SU-DHL-6 (cell line): ENCODE results near the gene COG5.

Experiments used
- H2AFZ ChIP-seq: fragments of 200-600 bp; sonication (generic); 2 replicates; pipeline ENCODE4 v1.6.1; 2014; ENCODE audit warnings: low read depth, mild to moderate bottlenecking, moderate library complexity, mixed read lengths, antibody characterized with exemption, low read length; ENCODE audit not compliant: severe bottlenecking
- H3F3A ChIP-seq: fragments of 200-600 bp; shearing (Covaris generic); 2 replicates; pipeline ENCODE4 v1.6.0; 2016; ENCODE audit warnings: antibody characterized with exemption, mild to moderate bottlenecking; ENCODE audit not compliant: insufficient read depth
- H3K27ac ChIP-seq: fragments of 200-600 bp; sonication (generic); 2 replicates; pipeline ENCODE4 v1.5.1; 2016; ENCODE audit warnings: low read depth, mild to moderate bottlenecking, low read length, moderate library complexity, mixed read lengths
- H3K27me3 ChIP-seq: fragments of 200-600 bp; sonication (generic), shearing (Covaris generic); 2 replicates; pipeline ENCODE4 v1.6.0; 2014; ENCODE audit warnings: mild to moderate bottlenecking, low read length
- H3K36me3 ChIP-seq: fragments of 200-600 bp; sonication (generic); 2 replicates; pipeline ENCODE4 v1.6.1; 2014; ENCODE audit warnings: mild to moderate bottlenecking, low read length, mixed read lengths
- H3K4me2 ChIP-seq: fragments of 300-600, 200-600 bp; shearing (Covaris generic), sonication (generic); 2 replicates; pipeline ENCODE4 v1.6.0; 2014; ENCODE audit warnings: low read length, low read depth, mild to moderate bottlenecking; ENCODE audit not compliant: poor library complexity, severe bottlenecking
- H3K4me3 ChIP-seq: fragments of 200-600 bp; sonication (generic); 2 replicates; pipeline ENCODE4 v1.5.1; 2014; ENCODE audit warnings: antibody characterized with exemption, low read length, mild to moderate bottlenecking, mixed read lengths; ENCODE audit not compliant: insufficient read depth, poor library complexity, severe bottlenecking
- H3K79me2 ChIP-seq: fragments of 200-600 bp; sonication (generic); 2 replicates; pipeline ENCODE4 v1.6.1; 2014; ENCODE audit warnings: mild to moderate bottlenecking, low read length, moderate library complexity; ENCODE audit not compliant: insufficient read depth
- H3K9ac ChIP-seq: fragments of 200-600 bp; sonication (generic); 2 replicates; pipeline ENCODE4 v1.7.0; 2014; ENCODE audit warnings: mild to moderate bottlenecking, low read length
- H3K9me2 ChIP-seq: fragments of 200-600 bp; sonication (generic); replicated peaks from 2 replicates; pipeline ENCODE4 v1.6.1; 2014; ENCODE audit warnings: low read length; ENCODE audit not compliant: insufficient read depth
- H3K9me3 ChIP-seq: fragments of 200-600 bp; sonication (generic); 2 replicates; pipeline ENCODE4 v1.6.1; 2014; ENCODE audit warnings: low read length, mixed read lengths; ENCODE audit not compliant: insufficient read depth
- H4K20me1 ChIP-seq: fragments of 200-600 bp; sonication (generic); 2 replicates; pipeline ENCODE4 v1.6.1; 2014; ENCODE audit warnings: low read depth, mild to moderate bottlenecking, antibody characterized with exemption, low read length, moderate library complexity, mixed read lengths
- EZH2phosphoT487 ChIP-seq: fragments of 200-600 bp; sonication (generic), shearing (Covaris generic); conservative IDR thresholded peaks from 2 replicates; pipeline ENCODE4 v1.6.1; 2018; ENCODE audit warnings: mild to moderate bottlenecking, antibody characterized with exemption, low read length, moderate library complexity, mixed read lengths
- TF ChIP-seq, protein P1 (sequence below): fragments of 200-600 bp; sonication (generic); IDR thresholded peaks from one replicate; pipeline ENCODE4 v1.5.1; 2017; ENCODE audit warnings: antibody characterized with exemption, mild to moderate bottlenecking, low read length, moderate library complexity; ENCODE audit not compliant: insufficient read depth, poor library complexity, severe bottlenecking

The COG5 gene

DNA sequence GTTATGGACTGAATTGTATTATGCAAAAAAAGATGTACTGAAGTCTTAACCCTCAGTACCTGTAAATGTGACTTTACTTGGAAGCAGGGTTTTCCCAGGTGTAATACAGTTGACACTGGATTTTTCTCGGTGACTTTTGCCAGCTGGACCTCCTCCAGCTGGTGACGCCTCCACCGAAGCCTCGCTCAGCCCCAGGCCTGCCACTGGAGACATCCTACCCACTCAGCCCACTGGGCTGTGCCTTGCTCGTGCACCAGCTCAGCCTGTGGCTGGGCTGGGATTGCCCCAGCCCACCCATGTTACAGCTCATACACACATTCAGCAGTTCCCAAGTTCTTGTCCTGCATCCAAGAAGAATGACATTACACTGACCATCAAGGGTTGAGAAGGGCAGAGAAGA lies 136.3 kb downstream of the COG5 start:
- H3F3A ChIP-seq: no peaks in the 10 kb centered on the region
- H4K20me1 ChIP-seq: no peaks in the 10 kb centered on the region
- no peaks in the 10 kb centered on the region for H3K9me2 ChIP-seq
- H3K4me2 ChIP-seq: no peak overlapping the region
- peaks cover 11% of the 10 kb centered on the region; the same call in 1 of the 2 replicates for H3K9me3 ChIP-seq
- H3K27ac ChIP-seq: no peak overlapping the region
- H3K9ac ChIP-seq: no peak overlapping the region
- TF ChIP-seq, protein P1, sequence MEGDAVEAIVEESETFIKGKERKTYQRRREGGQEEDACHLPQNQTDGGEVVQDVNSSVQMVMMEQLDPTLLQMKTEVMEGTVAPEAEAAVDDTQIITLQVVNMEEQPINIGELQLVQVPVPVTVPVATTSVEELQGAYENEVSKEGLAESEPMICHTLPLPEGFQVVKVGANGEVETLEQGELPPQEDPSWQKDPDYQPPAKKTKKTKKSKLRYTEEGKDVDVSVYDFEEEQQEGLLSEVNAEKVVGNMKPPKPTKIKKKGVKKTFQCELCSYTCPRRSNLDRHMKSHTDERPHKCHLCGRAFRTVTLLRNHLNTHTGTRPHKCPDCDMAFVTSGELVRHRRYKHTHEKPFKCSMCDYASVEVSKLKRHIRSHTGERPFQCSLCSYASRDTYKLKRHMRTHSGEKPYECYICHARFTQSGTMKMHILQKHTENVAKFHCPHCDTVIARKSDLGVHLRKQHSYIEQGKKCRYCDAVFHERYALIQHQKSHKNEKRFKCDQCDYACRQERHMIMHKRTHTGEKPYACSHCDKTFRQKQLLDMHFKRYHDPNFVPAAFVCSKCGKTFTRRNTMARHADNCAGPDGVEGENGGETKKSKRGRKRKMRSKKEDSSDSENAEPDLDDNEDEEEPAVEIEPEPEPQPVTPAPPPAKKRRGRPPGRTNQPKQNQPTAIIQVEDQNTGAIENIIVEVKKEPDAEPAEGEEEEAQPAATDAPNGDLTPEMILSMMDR: no peak
- TF ChIP-seq EZH2phosphoT487: no peak
- peaks cover 11% of the 10 kb centered on the region; the same call in 1 of the 2 replicates for H3K36me3 ChIP-seq
- H2AFZ ChIP-seq: no peak overlapping the region
- H3K79me2 ChIP-seq: no peaks in the 10 kb centered on the region
- no peak overlapping the region for H3K4me3 ChIP-seq
- no peaks in the 10 kb centered on the region for H3K27me3 ChIP-seq

DNA sequence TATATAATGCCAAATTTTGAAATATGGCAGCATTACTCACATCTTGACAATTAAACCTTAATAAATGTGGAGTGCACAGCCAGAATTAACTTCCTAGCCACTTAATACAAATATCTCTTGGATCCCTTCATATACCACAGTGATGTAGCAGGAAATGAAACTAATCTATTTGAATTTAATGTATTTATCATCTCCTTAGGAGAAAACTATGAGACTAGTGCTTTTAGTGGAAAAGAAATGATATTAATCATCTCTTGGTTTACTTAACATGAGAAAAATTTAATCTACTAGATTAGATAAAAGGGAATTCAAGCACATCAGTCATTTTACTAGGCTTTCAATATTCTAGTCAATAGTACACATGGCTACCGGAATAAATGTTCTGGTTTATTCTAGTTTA lies 149.5 kb downstream of the COG5 start:
- Histone ChIP-seq H3K9me3 (no peaks in the 10 kb centered on the region), H3K9ac (no peak overlapping the region), H3F3A (no peaks in the 10 kb centered on the region; the same call in 1 of the 2 replicates), H3K4me3 (no peak overlapping the region), H4K20me1 (no peaks in the 10 kb centered on the region; the same call in 1 of the 2 replicates), H2AFZ (no peak overlapping the region), H3K36me3 (no peaks in the 10 kb centered on the region), H3K4me2 (no peak overlapping the region), H3K27me3 (no peaks in the 10 kb centered on the region), H3K27ac (no peak overlapping the region), H3K9me2 (no peaks in the 10 kb centered on the region), H3K79me2 (no peaks in the 10 kb centered on the region)
- TF ChIP-seq EZH2phosphoT487: no peak
- TF ChIP-seq, protein P1: no peak

DNA sequence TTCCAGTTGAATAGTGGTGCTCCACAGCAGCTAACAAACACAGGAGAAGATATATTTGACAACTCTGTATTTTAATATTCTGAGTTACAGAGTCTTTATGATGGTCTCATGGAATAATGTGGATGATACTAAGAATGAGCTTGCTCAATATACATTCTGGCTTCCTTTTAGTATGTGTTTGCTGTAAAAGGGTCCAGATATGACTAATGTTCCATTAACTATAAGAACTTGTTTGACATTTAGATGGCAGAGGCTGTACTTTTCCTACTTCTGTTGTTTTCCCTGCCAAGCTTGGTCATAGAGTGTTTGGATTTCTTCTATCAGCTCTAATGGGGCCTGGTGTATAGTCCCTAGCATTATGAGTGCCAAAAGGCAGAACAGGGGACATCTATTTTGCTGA lies 155.4 kb downstream of the COG5 start:
- H3K4me3 ChIP-seq: no peak overlapping the region
- H3K9ac ChIP-seq: no peak overlapping the region
- H3K27ac ChIP-seq: no peak overlapping the region
- no peak overlapping the region for H2AFZ ChIP-seq
- no peaks in the 10 kb centered on the region for H3K9me2 ChIP-seq
- H3K4me2 ChIP-seq: no peak overlapping the region
- no peaks in the 10 kb centered on the region for H3F3A ChIP-seq
- H4K20me1 ChIP-seq: no peaks in the 10 kb centered on the region
- H3K36me3 ChIP-seq: no peaks in the 10 kb centered on the region; the same call in 1 of the 2 replicates
- H3K79me2 ChIP-seq: no peaks in the 10 kb centered on the region
- H3K9me3 ChIP-seq: no peaks in the 10 kb centered on the region
- no peaks in the 10 kb centered on the region for H3K27me3 ChIP-seq
- TF ChIP-seq EZH2phosphoT487: no peak
- TF ChIP-seq, protein P1: no peak

DNA sequence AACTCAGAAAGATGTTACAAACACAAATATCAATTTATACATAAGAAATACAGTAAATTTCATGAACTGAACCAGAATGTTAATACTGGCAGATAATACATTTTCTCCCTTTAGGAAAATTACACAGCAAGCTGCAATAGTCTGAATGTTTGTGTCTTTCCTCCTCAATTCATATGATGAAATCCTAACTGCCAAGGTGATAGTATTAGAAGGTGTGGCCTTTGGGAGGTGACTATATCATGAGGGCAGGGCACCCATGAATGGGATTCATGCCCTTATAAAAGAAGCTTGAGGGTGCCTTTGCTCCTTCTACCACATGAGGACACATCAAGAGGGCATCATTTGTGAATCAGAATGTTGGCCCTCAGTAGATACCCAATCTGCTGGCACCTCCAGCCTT lies 158.2 kb downstream of the COG5 start:
- Histone ChIP-seq H3K4me2 (no peak overlapping the region), H3K79me2 (no peaks in the 10 kb centered on the region), H3F3A (no peaks in the 10 kb centered on the region), H2AFZ (no peak overlapping the region), H3K27ac (no peak overlapping the region), H3K4me3 (no peak overlapping the region), H3K9ac (no peak overlapping the region), H3K27me3 (no peaks in the 10 kb centered on the region), H4K20me1 (no peaks in the 10 kb centered on the region), H3K9me3 (no peaks in the 10 kb centered on the region), H3K9me2 (no peaks in the 10 kb centered on the region), H3K36me3 (no peaks in the 10 kb centered on the region; the same call in 1 of the 2 replicates)
- no peak for TF ChIP-seq EZH2phosphoT487
- TF ChIP-seq, protein P1: no peak
